Stimulated activated CD8-positive, alpha-beta memory T cell treated with anti-CD3 and anti-CD28 coated beads, Interleukin-7, amount 100 ng/mL, for 48 hours (primary cell): ENCODE measurements around the gene ENPP6.

ENCODE experiments used
- DNase-seq, 2 donors: peaks; one replicate each; pipeline ENCODE4 v3.0.0-alpha.2; 2020; ENCODE audit warnings: low read depth in 1 of 2; ENCODE audit errors: extremely low read depth in 1 of 2

Gene ENPP6

DNA sequence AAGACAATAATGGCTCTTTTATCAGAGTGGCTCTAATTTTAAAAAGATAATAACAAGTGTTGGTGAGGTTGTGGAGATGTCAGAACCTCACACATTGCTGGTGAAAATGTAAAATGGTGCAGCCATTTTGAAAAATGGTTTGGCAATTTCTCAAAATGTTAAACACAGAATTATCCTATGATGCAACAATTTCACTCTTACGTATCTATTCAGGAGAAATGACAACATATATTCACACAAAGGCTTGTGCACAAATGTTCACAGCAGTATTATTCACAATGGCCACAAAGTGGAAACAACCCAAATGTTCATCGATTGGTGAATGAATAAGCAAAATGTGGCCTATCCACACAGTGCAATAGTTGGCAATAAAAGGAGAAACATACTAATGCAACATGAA, 24.7 kb downstream of the ENPP6 start:
- DNase-seq = no peak

DNA sequence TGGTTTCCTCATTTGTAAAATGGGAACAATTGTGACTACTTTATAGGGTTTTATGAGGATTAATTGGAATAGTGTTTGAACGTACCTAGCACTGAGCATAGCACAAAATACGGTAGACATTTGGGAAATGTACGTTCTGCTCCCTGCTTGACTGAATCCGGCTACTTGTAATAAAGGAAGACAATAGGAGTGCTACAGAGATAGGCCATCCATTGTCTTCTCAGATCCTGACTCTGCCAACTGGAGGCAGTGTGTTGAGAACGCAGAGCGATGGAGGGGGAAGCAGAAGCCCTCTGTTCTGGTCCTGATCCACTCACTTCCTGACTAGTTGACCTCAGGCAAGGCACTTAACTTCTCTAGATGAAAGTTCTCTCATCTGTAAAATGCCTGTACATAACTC, 26.4 kb downstream of the ENPP6 start:
- DNase-seq = no peak

- no peak for DNase-seq
Observed at GRCh38 chr4:184190711-184191110, 27.0 kb downstream of the ENPP6 start.

DNA sequence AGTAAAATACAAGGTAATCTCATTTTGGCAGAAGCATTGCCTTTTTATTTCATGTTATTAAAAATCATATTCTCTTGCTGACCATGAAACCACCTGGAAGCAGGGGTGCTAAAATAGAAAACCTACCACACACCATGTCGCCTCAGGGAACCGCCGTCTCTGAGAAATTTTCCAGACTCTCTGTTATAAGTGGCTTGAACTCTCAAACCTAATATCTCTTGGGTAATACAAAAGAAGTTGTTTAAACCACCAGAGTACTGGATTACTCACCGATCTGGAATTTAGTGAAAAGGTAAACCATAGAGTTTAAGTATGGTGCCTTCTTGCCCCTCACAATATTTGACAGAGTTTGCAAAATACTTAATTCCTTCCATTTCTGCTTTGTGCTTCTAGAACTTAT, 27.7 kb downstream of the ENPP6 start:
- no peak for DNase-seq

GRCh38 chr4:184188443-184189400, 29.0 kb downstream of the ENPP6 start:
- DNase-seq = no peak

GRCh38 chr4:184177271-184177670, 40.4 kb downstream of the ENPP6 start:
- DNase-seq = no peak

- DNase-seq = no peak
Observed at GRCh38 chr4:184174571-184175488, 42.8 kb downstream of the ENPP6 start.

- no peak for DNase-seq
Observed at GRCh38 chr4:184171011-184171410, 46.7 kb downstream of the ENPP6 start.

DNA sequence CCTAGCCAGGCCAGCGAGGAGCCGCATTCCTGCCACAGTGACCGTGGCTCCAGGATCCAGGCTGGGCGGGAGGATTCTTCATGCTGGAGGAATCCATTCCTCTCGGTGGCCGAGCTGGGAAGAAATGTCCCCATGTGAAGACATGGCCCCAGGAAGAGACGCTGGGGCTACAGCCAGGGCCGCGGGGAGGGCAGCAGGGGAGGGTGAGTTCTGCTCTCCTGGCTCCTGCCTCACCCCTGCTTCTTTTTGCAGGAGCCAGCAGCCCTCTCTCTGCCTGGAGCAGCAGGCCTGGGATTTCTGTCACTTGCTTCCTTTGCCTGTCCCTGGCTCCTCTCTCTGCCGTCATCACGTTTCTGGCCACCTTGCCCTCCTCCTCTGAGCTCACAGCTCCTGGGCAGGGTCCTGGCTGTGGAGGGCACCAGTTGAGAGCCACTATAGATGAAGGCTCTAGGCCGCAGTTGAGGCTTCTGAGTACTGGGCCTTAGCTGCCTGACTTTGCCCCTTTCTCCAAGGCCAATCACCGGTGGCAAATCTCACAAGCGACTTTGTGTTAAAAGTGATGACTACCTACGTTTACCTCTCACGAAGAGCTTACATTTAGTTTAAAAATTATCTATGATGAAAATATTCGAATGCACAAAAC, 48.3 kb downstream of the ENPP6 start:
- no peak for DNase-seq

GRCh38 chr4:184168406-184169019, 49.2 kb downstream of the ENPP6 start:
- peak; percentile 14 to 33 for DNase-seq

DNA sequence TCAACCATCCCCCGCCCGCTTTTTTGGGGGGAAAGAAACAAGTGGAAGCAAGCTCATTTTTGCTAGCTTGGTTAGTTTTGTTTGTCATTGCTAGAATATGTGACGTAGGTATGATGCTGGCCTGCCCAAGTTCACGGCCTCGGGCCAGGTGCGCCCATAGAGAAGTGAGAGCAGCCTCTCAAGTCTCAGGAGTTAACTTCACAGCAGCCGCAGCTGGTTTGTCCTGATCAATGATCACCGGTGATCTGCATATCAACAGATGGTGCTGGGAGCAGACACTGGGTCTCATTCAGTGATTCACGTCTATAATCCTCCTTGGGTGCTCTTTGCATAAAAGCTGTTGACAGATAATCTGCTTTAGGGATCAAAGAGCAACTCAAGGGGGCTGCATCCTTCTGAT, 50.1 kb downstream of the ENPP6 start:
- DNase-seq = no peak

DNA sequence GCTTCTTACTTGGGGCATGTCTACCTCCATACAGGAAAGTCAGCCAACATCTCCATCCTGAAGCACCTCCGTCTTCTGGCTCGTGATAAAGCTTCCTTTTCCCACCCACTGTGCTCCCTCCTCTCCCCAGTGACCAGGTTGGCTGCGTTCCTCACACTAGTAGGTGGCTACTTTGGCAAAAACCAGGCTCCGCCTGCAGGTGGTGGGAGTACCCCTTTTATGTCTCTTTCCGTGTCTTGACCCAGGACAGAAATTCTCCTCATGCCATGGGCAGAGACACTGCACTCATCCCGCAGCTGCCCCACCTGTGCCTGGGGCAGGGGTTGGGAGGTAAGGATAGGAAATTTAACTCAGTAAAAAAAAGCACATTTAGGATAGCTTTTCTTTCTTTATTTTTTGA, 50.9 kb downstream of the ENPP6 start:
- no peak for DNase-seq

DNA sequence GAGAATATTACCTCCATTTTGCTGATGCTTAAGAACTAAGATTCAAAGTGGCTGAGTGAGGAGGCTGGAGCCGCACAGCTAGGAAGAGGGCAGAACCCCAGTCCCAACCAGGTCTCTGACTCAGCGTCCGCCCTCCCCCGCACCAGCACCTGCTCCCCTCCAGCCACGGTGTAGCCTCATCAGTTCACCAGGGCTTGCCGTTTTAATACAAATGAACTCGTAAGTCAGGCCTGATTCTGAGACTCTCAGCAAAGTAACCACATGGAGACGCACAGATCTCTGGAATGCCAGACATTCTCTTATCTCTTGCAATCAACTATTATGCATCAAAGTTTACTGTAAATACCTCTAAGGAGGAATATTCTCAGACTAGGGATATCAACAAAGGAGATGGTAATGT, 52.4 kb downstream of the ENPP6 start:
- no peak for DNase-seq

GRCh38 chr4:184163813-184164212, 53.9 kb downstream of the ENPP6 start:
- no peak for DNase-seq

DNA sequence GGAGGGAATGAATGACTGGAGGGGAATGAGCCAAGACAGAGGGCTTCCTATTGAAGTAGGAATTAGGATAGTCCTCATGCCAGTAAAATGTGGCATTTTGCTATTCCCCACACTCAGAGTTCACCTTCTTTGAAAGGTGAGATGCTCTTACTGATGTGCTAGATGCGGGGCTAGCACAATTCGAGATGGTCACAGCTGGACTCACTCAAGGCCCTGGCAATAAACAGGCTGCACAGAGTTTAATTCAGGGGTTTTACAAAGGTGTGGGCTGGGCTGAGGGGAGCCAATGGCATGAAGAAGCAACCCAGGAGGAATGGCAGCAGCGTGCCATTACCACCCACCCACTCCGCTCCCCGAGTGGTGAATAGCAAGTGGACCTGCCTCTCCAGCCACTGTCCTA, 55.1 kb downstream of the ENPP6 start:
- no peak for DNase-seq

- DNase-seq = no peak
Observed at GRCh38 chr4:184157322-184157721, 60.4 kb downstream of the ENPP6 start.

DNA sequence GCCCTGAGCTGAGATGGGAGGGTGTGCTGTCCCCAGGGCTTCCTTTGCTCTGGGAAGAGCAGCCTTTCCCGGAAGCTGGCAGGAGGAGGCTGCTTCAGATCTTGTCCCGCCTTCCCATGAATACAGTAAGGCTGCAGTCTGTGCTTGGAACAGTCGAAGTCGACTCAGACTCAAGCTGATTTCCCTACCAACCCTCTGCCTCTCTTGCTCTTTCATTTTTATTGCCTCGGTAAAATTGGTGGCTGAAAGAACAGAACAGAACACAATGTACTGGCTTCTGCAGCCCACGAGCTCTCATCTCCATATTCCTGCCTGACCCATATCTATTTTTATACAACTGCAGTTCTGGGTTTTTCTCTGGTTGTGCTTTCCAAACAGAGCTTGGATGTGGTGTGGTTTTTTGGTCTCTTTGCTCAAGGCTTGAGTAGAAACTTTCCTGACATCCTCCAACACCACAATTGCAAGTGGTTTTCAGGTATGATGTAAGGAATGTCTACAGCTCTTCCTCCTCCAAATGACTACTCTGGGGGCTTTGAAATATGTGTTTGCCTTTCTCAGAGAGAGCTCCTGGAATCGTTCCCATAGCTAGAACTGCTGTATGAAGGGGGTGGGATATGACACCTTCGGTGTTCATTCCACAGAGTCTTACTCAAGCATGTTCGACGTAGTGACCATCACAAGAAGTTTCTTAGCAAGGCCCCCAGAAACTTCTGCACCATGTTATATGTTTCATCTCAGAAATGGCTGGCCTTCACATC, 61.3 kb downstream of the ENPP6 start:
- no peak for DNase-seq

- no peak for DNase-seq
Observed at GRCh38 chr4:184154199-184154598, 63.5 kb downstream of the ENPP6 start.

DNA sequence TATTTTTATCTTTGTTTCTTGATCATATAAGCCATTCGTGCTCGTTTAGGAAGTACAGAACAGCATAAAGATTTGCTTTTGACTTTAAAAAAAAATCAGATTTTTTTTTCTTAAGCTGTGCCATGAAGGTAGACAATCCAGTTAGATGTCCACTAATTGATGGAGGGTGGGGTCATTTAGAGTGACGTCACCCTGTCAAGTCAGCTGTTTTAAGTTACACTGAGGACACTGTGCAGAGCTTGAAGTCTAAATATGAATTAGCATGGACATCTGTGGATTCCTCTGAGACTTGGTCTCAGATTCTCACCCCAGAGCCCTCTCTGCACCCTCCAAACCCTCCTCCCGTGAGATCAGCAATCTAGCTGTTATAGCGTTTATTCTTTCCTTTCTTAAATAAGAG, 63.9 kb downstream of the ENPP6 start:
- DNase-seq = no peak

- no peak for DNase-seq
Observed at GRCh38 chr4:184151988-184152485, 65.6 kb downstream of the ENPP6 start.
